NAMALWA (cell line): Measurements from ENCODE around the gene CYP51A1.
"Not testable (repeated sequence)": the region's sequence is repeated elsewhere in the genome, so short reads cannot be mapped to it uniquely, and the experiment has no call there.

Experiments
- DNase-seq: peaks from one replicate; pipeline ENCODE4 v3.0.0-alpha.2; 2015; ENCODE audit warnings: low spot score

CYP51A1 gene

DNA sequence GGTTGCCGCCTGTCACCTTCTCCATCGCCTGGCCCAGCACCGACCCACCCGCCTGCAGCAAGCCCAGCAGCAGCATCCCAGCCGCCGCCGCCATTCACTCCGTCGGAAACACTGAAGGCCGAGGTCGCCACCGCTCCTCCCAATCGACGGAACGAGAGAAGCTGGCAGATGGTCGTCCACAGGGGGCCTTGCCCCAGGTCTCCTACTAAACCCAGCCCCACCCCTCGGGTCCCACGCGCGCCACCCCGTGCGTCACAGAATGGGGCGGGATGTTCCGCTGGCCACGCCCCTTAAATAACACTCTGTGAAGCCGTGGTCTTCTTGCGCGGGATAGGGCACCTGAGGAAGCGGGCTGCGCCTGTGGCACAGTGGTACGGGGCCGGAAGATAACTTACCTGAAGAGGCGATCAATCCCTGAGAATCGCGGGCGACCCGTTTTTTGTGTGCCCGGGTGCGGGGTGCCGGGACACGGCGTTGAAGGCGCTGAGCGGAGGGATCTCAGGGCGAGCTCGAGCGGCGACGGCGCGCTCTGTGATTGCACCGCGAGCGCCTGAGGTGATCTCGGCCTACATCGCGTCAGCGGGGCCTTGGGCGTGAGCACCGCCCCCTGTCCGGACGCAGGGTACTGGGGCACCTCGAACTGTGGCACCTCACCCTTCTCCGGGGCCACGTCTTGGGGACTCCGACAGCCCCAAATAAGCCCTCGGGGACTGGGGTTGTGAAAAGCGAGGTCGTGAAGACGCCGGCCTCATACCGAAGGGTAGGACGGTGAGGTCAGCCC lies at the start of gene CYP51A1:
TSS of gene CYP51A1 (minus strand) at position 207 of the 781 bp plus-strand sequence. CDS start at position 94, 113 bp downstream.
- DNase-seq, result peak; percentile 97

DNA sequence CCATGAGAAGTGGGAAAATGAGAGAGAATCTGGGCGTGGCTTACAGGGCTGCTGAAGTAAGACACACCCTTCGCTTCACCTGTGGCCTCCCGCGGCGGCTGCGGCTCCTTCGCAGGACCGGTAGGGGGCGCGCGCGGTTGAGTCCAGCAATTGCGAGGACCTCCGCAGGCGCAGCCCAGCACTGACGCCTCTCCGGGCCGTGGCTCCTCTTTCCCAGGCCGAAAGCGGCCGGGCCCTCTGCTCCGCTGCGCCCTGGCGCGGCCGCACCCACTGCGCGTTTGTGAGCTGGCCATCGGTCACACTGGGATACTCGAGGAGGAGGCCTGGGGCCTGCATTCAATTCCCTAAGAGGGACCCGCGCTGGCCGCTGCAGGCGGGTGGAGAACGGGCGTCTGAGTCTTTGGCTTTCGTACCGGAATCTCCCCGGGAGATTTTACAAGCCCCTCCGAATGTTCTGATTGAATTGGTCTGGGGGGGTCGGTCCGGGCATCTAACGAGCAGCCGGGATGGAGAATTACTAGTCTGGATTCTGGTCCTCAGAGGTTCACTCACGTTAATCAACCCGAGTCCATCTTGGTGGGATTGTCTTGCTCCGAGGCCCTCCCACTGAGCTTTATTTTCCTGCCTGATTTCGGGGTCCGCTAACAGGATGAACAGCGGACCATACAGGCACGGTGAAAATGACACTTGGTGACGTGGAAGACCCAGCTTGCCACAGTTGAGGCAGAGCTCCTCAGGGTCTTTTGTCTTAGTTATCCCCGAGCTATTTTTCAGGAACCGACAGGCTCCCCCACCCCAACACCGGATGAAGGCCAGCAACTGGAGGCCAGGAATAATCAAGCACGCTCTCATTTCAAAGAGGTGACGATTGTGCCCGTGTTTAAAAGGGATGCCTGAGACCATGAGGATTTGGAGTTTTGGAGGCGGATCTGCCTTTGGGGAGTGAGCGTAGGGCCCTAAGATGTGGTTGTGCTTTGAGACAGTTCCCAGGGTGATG lies 44.9 kb upstream of the CYP51A1 start, which contains the start of gene LRRD1:
TSS of gene LRRD1 (minus strand) at position 215 of the 997 bp plus-strand sequence. CDS start 13,940 bp downstream, outside the sequence.
- DNase-seq, result peak; percentile 90

DNA sequence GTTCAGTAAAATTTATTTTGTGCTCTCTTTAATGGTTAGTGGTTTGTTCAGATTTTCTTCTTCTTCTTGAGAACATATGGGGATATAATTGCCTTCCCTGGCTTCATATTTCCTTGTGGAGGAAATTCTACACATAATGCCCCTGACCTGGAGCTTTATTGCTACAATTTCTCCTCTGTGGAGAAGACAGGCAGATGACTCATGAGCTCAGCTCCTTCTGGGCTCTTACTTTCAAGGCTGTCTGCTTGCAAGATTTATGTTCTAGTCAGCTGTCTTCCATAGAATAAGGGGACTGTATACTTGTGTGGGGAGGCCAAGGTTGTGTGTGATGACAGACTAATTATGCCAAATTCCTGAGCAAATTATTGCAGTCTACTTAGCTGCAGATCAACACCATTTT lies 43.1 kb upstream of the CYP51A1 start:
- no peak for DNase-seq

DNA sequence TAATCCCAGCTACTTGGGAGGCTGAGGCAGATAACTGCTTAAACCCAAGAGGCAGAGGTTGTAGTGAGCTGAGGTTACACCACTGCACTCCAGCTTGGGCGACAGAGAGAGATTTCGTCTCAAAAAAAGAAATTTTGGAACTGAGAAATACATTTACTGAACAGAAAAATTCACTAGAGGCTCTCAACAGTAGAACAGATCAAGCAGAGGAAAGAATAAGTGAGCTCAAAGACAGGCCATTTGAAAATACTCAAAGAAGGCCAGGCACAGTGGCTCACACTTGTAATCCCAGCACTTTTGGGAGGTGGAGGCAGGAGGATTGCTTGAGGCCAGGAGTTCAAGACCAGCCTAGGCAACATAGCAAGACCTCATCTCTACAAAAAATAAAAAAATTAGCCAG lies 35.3 kb upstream of the CYP51A1 start:
- not testable (repeated sequence) for DNase-seq

DNA sequence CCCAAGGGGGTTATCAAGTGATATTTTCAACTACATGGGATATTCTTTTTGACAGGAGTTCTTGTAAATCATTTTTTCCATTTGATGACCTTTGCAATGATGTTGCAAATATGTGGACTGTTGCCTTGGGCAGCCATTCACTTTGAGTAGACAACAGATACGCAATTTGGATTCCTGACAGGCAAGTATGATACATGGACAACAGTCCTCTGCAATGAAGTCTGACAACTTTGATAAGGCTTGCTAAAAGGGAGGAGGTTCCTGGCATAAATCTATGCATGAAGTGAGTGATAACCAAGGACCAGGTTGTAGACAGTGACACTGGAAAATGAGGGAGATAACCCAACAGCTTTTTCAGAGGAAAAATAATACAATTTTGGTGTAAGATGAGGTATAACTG lies 27.0 kb upstream of the CYP51A1 start:
- no peak for DNase-seq

DNA sequence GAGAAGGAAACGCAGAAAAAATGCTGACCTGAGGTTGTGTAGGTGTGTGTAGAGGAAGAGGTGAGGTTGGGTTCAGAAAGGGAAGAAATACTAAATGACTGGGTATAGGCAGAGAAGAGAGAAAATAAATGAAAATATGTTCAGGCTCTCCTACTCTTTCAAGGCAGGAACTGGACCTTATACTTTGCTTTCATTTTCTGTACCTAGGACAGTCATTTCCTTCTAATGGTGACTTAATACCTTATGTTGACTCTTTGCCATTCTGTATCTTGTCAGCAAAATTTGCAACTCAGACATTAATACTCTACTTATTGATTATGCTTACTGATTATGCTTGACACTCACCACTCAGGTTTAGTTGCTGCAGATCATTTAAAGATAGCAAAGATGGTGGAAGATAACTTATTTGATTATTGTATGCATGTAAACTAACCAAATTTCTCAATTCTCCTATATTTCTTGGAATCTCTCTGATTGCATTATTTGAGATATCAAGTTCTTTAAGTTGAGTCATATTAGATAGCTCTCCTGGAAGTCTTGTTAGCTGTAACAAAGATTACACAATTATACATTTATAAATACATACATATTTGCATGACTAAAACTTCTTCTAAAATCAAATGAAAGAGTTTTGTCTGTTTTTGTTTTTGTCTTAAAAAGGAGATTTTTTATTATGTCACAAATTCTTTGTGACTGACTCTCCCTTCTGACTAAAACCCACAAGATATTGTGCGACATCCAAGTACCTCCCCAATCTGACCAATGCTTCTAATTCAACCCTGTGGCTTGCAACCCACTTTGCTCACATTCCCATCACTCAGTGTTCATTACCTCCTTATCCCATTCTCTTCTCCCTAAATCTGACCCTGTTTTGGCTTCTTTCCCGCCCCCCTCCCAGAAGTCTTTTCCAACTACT lies 24.6 kb upstream of the CYP51A1 start:
- DNase-seq, result no peak

DNA sequence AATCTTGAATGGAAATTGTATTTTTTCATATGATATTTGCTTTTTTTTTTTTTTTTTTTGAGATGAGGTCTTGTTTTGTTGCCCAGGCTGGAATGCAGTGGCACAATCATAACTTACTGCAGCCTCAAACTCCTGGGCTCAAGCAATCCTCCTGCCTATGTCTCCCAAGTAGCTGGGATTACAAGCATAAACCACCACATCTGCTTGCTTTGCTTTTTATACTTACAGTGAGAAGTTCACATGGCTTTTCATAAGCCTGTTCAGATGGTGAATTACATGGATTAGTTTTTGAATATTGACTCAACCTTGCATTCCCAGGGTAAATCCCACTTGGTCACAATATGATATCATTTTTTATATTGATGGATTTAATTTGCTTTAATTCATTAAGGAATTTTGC lies 22.7 kb upstream of the CYP51A1 start:
- no peak for DNase-seq

DNA sequence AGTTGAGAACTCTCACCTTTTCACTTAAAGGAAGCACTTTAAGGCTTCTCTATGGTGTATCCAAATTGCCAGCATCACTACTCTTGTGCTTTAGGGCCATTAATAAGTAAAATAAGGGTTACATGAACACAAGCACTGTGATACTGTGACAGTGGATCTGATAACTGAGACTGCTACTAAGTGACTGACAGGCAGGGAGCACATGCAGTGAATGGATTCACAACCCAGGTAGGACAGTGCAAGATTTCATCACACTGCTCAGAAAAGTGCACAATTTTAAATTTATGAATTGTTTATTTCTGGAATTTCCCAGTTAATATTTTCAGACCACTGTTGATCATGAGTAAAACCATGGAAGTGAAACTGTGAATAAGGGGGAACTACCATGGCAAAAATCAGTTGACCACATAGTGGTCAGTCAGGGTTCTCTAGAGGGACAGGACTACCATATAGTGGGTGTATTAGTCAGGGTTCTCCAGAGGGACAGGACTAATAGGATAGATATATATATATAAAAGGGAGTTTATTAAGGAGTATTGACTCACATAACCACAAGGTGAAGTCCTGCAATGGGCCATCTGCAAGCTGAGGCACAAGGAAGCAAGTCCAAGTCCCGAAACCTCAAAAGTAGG lies 20.9 kb upstream of the CYP51A1 start:
- no peak for DNase-seq

DNA sequence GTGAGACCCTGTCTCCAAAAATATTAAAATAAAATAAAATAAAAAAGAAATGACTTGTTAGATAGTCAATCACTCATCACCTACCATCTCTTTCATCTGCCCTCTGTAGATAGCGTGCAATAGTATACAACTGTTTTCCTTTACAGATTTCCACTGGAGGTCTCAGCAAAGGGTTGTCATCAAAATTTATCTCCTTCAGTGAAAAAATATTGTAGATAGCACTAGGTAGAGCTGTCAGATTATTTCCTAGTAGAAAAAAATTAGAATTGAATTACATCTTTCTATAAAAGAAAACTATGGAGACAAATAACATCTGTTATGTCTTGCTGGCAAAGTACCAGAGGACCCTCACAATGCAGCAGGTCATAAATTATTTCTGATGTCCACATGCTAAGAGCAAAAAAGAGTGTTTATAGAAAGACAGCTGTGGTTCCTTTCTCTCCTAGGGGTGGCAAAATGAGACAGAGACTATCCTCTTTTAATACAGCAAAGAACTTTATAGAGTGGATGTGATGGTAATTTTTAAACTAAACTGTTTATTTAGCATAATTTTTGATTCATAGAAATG lies 16.3 kb upstream of the CYP51A1 start:
- no peak for DNase-seq

DNA sequence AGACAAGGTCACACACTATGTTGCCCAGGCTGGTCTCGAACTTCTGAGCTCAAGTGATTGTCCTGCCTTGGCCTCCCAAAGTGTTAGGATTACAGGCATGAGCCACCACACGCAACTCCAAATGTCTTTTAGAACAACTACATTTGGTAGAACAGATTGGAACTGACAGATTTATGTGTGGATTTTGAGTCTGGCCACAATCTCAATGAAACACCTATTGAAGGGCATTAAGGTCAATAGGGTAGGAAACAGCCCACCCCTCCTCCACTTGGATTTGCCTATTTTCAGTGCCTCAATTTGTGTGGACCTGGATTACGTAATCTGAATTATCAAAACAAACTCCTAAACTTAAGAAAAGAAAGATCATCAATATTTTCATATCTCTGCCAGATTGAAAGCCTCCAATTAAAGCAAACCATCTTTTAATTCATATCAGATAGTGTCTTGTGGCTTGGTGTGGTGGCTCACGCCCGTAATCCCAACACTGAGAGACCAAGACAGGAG lies 15.5 kb upstream of the CYP51A1 start:
- DNase-seq, result no peak

DNA sequence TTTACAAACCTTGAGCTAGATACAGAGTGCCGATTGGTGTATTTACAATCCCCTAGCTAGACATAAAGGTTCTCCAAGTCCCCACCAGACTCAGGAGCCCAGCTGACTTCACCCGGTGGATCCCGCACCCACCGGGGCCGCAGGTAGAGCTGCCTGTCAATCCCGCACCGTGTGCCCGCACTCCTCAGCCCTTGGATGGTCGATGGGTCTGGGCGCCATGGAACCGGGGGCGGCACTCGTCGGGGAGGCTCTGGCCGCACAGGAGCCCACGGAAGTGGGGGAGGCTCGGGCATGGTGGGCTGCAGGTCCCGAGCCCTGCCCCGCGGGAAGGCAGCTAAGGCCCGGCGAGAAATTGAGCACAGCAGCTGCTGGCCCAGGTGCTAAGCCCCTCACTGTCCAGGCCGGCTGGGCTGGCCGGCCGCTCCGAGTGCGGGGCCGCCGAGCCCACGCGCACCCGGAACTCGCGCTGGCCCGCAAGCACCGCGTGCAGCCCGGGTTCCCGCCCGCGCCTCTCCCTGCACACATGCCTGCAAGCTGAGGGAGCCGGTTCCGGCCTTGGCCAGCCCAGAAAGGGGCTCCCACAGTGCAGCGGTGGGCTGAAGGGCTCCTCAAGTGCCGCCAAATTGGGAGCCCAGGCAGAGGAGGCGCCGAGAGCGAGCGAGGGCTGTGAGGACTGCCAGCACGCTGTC lies 9.1 kb upstream of the CYP51A1 start:
- not testable (repeated sequence) for DNase-seq

DNA sequence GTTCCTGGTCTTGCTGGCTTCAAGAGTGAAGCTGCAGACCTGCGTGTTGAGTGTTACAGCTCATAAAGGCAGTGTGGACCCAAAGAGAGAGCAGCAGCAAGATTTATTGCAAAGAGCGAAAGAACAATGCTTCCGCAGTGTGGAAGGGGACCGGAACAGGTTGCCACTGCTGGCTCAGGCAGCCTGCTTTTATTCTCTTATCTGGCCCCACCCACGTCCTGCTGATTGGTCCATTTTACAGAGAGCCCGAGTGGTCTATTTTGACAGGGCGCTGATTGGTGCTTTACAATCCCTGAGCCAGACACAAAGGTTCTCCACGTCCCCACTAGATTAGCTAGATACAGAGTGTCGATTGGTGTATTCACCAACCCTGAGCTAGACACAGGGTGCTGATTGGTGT lies 8.5 kb upstream of the CYP51A1 start:
- DNase-seq, result not testable (repeated sequence)

DNA sequence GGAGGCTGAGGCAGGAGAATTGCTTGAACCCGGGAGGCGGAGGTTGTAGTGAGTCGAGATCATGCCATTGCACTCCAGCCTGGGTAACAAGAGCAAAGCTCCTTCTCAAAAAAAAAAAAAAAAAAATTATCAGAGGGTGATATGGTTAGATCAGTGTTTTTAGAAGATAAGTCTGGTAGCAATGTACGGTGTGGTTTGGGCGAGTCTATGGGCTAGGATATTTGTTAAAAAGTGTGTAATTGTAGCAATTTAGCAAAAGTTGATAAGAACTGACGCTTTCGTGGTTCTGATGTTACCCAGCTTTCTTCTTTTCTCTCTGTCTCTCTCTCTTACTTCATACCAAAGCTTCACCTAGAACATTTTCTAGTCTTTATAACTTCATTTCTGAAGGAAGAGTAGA lies 6.9 kb upstream of the CYP51A1 start:
- DNase-seq, result no peak

DNA sequence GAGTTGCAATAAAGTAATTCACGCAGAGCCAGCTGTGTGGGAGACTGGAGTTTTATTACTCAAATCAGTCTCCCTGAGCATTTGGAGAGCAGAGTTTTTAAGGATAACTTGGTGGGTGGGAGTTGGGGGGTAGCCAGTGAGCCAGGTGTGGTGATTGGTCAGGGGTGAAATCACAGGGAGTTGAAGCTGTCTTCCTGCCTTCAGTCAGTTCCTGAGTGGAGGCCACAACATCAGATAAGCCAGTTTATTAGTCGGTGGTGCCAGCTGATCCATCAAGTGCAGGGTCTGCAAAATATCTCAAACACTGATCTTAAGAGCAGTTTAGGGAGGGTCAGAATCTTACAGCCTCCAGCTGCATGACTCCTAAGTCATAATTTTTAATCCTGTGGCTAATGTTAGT lies 3.3 kb upstream of the CYP51A1 start:
- DNase-seq, result no peak

DNA sequence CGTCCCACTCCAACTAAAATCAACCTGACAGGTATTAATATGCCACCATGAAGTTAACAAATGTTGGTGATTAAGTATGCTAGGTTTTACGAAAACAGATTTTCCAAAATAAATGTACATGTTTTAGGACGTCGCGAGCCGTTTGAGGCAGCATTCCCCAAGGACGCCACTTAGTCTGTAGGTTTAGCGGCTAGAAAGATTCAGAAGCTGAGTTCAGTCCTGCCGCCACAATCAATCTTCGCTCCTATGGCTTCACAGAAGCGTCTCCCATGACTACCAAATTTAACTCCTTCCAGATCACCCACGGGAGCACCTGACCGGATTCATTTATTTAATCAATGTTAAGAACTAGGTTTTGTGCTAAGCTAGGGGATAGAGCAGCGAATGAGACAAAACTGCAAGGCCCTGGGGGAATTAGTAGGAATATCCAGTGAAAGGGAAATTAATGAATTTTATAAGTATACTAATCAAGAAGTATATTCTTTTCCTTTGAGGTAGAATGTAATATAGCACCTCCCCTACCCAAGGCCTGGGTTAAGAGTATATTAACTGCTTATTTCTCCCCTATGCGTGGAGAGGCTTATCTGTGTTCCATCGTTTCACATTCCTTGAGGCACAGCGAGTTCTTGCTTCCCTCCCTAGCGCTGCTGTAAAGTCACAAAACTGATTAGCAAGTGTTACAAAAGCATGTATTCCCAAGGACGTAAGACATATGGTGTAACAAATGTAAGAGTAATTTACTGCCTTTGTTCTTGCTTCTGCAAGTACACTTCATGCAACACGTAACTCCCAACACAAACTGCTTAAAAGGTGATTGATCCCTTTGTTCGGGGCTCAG lies 994 bp upstream of the CYP51A1 start:
- no peak for DNase-seq

DNA sequence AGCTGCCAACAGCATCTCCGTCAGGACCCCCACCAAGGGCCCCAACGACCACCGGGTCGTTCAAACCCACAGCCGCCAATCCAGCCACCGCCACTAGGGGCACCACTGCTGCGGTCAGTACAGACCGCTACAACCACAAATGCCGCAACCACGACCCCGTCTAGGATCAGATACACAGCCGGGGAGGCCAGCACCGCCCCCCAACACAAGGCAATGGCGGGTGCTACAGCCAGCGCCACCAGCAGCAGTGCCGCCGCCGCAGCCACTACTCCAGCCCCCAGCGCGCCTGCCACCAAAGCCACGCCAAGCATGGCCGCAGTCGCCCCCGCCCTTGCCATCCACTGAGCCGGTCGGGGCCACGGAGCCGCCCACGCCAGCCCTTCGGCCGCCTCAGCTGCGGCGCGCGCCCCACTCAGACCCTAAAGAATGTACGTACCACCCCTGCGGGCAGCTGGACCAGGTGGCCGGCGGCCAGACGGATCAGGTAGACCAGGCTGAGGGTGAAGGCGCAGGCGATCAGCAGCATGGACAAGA lies 473 bp downstream of the CYP51A1 start:
- DNase-seq, result peak; percentile 87

DNA sequence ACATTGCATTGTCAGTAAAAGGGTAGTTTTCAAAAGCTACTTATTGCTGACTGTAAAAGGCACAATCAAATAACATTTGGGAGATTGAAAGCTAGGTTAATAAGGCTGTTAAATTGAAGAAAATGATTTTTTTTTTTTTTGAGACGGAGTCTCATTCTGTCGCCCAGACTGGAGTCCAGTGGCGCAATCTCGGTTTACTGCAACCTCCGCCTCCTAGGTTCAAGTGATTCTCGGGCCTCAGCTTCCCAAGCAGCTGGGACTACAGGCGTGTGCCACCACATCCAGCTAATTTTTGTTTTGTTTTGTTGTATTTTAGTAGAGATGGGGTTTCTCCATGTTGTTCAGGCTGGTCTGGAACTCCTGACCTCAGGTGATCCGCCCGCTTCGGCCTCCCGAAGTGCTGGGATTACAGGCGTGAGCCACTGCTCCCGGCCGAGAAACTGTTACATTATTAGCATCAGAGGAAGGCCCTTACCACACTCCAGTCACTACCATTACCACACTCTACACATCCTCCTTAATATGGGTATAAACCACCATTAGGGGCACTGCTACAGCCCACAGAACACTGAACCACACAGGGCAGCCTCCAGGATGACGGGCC lies 1.0 kb downstream of the CYP51A1 start:
- DNase-seq, result peak; percentile 24

DNA sequence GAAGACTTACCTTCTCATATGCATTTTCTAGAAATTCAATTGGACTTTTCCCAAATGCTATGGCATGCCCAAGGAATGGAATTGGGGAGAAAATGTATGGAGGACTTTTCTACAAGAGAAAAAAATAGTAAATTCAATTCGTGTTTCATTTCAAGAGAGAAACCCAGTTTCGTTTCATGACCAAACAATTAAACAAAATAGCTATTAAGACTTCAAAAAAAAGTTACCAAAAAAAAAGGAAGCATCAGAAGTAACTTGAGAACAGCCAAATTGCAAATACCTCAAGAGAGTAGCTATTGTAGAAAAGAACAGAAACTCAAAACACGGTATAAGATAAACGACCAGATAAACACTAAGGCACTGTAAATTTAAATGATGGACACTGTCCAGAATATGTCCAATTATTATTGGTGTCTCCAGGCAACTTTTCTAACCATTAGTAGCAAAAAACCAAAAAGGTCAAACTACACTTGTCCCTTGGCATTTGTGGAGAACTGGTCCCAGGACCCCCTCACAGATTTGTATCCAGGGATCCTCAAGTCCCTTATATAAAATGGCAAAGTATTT lies 2.4 kb downstream of the CYP51A1 start:
- DNase-seq, result no peak
